SK-MEL-5 (cell line): ENCODE measurements around the gene TYMP. TPM values are rescaled to one million over a fixed set of nuclear protein-coding genes. Genes with fewer than 3 reads are reported as not detected.
"Not testable (repeated sequence)": the region's sequence is repeated elsewhere in the genome, so short reads cannot be mapped to it uniquely, and the experiment has no call there.

Source experiments
- DNase-seq: peaks from one replicate; pipeline ENCODE4 v3.0.0-alpha.2; 2016; ENCODE audit warnings: low read depth, low spot score
- in situ Hi-C: cut with HindIII; loops from 2 replicates; pipeline ENCODE4 v1.10.0; 2016; ENCODE audit warnings: low sequenced_read_pairs, high pct_unique_total_duplicates, low pct_unique_long_range_greater_than_20kb
- total RNA-seq: library from RNA; depleted of rRNA; stranded (reverse); fragments of >200 nt; shearing (Covaris generic); gene quantifications from 2 replicates; pipeline ENCODE4 v1.2.3, GENCODE V29; 2014

The TYMP gene
- total RNA-seq, 1 experiment from 2014 or later: 1.8 TPM

GRCh38 chr22:50545522-50546325, 15.9 kb upstream of the TYMP start, which contains the start of gene KLHDC7B:
KLHDC7B (plus strand) TSS chr22:50545899; CDS start chr22:50546244, 345 bp downstream.
- DNase-seq: no peak
- in situ Hi-C loops: no loop called here

- in situ Hi-C loops: no loop called here
- DNase-seq: no peak
Observed at GRCh38 chr22:50544746-50545253, 15.0 kb upstream of the TYMP start.

GRCh38 chr22:50544078-50544745, 14.4 kb upstream of the TYMP start:
- no peak for DNase-seq
- in situ Hi-C loops: no loop called here

GRCh38 chr22:50542416-50542927, 12.7 kb upstream of the TYMP start:
- in situ Hi-C loops: no loop called here

GRCh38 chr22:50541667-50542026, 11.8 kb upstream of the TYMP start:
- in situ Hi-C loops: not testable (repeated sequence)
- peak; percentile 86 for DNase-seq

More at GRCh38 chr22:50542416-50542927, 12.7 kb upstream of the TYMP start:
- DNase-seq: no peak

- in situ Hi-C loops: no loop called here
- no peak for DNase-seq
Observed at GRCh38 chr22:50540381-50540780, 10.6 kb upstream of the TYMP start.

- in situ Hi-C loops: no loop called here
- DNase-seq: no peak
Observed at GRCh38 chr22:50537765-50538164, 8.0 kb upstream of the TYMP start.

- in situ Hi-C loops: no loop called here
- no peak for DNase-seq
Observed at GRCh38 chr22:50536226-50536625, 6.4 kb upstream of the TYMP start.

GRCh38 chr22:50535113-50535512, 5.3 kb upstream of the TYMP start:
- in situ Hi-C loops: no loop called here
- no peak for DNase-seq

- DNase-seq, in situ Hi-C loops: not testable (repeated sequence)
Observed at GRCh38 chr22:50533856-50534711, 4.3 kb upstream of the TYMP start.

GRCh38 chr22:50532824-50533796, 3.3 kb upstream of the TYMP start:
- no peak for DNase-seq
- in situ Hi-C loops: no loop called here

GRCh38 chr22:50531962-50532674, 2.3 kb upstream of the TYMP start:
- in situ Hi-C loops: no loop called here
- DNase-seq: no peak

GRCh38 chr22:50531546-50531961, 1.7 kb upstream of the TYMP start:
- in situ Hi-C loops: no loop called here
- no peak for DNase-seq

- in situ Hi-C loops: no loop called here
Observed at GRCh38 chr22:50530877-50531545, 1.2 kb upstream of the TYMP start.

GRCh38 chr22:50530580-50530876, 716 bp upstream of the TYMP start:
- DNase-seq: no peak
- in situ Hi-C loops: no loop called here

More at GRCh38 chr22:50530877-50531545, 1.2 kb upstream of the TYMP start:
- DNase-seq: peak; percentile 59

GRCh38 chr22:50529416-50529896, 356 bp downstream of the TYMP start:
- in situ Hi-C loops: no loop called here
- DNase-seq: no peak
